ENCODE measurements around the gene DLST.

The DLST gene

DNA sequence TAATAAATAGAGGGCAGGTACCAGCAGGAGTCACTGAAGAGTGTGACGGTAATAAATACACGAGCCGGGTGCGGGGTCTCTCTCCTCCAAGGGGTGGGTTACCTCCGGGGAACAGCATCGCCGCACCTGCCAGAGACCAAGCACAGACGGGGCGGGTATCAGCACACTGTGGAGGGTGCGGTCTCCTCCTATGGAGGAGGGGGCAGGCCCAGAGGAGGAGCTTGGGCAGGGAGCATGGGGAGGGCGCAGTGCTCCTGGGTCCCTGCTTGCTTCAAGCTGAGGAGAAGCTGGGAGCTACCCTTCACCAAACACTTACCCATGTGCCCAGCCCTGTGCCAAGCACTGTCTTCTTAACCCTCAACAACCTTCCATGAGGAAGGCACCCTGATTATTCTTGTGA lies 60.9 kb downstream of the DLST start:
- DNase-seq, result no peak

- DNase-seq, result peak; percentile 37
Measured at GRCh38 chr14:74945261-74945851, 63.6 kb downstream of the DLST start.

GRCh38 chr14:74945852-74946658 lies 64.3 kb downstream of the DLST start:
- DNase-seq, result peak; percentile 72

- DNase-seq, result no peak
Measured at GRCh38 chr14:74946659-74947281, 65.1 kb downstream of the DLST start.

- no peak for DNase-seq
Measured at GRCh38 chr14:74947353-74948227, 65.9 kb downstream of the DLST start.

- DNase-seq, result no peak
Measured at GRCh38 chr14:74948228-74949175, 66.8 kb downstream of the DLST start.

DNA sequence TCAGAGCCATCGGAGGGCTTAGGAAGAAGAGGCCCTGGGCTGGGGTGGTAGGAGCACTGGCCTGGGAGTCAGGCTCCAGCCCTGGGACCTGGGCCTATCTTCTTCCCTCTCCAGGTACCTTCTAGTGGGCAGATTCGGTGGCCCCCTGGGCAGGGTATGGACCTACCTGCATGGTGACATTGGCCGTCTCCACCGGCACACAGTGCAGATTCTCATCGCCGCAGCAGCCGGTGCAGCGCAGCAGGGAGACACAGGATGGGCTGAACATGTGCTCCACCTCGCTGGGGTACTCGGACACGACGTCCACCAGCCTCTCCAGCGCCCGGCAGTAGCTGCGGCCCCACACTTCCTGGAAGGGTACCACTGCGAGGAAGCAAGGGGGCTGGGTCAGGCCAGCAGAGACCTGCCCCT lies 67.5 kb downstream of the DLST start:
- no peak for DNase-seq

GRCh38 chr14:74949859-74950573 lies 68.3 kb downstream of the DLST start:
- DNase-seq, result no peak

- no peak for DNase-seq
Measured at GRCh38 chr14:74950795-74951442, 69.2 kb downstream of the DLST start.

DNA sequence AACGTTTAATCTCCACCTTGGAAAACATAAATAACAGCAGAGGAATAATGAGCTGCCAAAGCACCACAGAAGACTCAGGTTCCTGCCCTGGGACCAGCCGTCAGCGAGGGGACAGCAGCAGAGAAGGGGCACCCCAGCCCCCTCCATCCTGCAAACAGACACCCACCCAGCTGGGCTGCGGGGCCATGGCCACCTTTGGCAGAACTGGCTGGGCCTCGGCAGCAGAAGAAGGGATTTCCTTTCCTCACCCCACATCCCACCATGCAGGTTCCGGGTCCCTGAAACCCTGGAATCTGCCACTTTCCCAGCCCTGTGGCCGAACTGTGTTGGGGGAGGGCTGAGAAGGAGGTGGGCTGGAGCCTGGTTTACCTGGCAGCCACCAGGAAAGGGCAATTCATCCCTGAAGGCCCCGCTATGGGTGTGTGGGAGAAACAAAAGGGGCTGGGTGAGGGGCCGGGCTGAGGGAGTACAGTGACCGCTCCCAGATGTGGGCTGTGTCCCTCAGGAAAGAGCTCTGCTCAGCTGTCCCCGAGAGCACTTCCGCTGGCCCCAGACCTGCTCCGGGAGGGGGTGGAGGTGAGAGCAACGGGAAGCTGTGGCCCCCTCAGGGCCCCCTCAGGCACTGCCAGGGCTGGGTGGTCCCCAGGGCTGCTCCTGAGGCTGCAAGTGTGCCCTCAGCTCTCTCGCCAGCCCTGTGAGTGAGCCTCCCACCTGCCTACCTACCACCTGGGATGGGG lies 69.9 kb downstream of the DLST start:
- DNase-seq, result no peak

DNA sequence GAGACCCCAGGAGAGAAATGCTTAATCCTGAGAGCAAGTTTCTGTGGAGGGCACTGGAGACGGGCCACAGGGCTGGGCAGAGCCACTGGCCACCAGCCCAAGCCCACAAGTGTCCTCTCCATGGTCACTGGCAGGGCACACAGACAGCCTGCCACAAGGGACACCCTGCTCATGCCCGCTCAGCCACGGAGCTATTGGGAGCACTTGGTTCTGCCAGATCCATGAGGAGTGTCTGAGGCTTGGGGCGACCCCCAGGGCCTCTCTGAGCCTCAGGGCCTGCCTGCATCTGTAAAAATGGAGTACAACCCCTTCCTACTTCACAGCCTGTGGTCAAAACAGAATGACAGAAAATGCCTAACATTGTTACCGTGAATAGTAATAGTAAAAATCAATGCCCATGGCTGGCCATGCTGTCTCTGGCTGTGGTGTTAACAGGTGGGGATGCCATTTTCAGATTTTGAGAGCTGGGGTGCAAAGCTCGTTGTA lies 70.5 kb downstream of the DLST start:
- DNase-seq, result no peak

DNA sequence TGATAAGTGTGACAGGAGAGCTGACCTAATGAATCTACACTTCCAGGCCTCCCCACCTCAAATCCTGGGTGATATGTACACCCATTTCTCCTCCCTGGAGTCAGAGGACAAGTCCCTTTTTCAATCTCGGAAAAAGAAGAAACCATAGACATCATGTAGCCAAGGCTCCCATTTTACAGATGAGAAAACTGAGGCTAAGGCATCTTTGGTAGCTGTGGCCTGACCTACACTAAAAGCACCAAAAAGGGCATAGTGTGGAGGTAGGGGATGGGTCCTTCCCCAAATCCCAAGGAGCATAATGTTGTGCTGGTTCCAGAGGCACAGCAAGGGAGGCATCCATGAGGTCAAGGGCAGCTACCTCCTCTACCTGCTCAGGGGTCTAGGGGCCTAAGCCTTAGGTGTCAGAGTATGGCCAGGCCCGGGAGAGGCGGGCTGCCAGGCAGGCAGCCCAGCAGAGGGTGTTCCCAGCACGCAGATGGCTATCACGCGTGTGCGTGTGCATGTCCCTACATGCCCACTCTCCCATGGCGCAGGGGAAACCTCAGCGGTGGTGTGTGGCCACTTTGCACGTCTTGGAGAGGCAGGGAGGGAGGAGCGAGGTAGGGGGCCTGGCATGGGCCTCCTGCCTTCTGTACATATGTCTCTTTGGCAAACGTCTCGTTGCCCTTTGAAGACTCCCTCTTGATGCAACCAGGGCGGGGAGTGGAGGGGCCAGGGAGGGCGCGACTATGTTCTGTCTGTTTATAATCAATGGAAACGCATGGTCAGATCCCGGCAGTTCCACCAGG lies 71.2 kb downstream of the DLST start:
- DNase-seq, result peak; percentile 57
